ENCODE results near the gene EPB41L4A.

DNA sequence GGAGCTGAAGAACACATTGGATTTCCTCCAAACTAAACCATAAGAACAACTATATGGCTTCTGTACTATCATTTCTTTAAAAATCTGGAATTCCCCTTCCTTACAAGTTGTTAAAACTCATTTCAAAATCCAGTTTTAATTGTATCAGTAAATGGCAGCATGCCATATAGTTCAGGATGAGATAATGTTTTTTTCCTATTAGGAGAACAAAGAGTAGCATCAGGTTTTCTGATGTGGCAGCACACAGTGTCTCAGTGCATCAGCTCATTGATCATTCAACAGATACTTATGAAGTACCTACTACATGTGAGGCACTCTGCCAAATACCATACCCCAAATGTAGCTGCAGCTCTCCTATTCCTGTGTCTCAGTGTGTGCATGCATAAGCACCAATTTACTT is 161.1 kb downstream of the EPB41L4A start:
- TF ChIP-seq POLR2A (IDR thresholded peaks at IDR 0.05), result no peak
- TF ChIP-seq, protein P1, sequence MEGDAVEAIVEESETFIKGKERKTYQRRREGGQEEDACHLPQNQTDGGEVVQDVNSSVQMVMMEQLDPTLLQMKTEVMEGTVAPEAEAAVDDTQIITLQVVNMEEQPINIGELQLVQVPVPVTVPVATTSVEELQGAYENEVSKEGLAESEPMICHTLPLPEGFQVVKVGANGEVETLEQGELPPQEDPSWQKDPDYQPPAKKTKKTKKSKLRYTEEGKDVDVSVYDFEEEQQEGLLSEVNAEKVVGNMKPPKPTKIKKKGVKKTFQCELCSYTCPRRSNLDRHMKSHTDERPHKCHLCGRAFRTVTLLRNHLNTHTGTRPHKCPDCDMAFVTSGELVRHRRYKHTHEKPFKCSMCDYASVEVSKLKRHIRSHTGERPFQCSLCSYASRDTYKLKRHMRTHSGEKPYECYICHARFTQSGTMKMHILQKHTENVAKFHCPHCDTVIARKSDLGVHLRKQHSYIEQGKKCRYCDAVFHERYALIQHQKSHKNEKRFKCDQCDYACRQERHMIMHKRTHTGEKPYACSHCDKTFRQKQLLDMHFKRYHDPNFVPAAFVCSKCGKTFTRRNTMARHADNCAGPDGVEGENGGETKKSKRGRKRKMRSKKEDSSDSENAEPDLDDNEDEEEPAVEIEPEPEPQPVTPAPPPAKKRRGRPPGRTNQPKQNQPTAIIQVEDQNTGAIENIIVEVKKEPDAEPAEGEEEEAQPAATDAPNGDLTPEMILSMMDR (IDR thresholded peaks at IDR 0.05), result no peak

All from body of pancreas (tissue), 4 donors.